ENCODE results near the gene MFF.

- no peak for TF ChIP-seq EZH2 (IDR thresholded peaks at IDR 0.05)
- no peak for TF ChIP-seq CTCF (IDR thresholded peaks at IDR 0.05)
- no peak for TF ChIP-seq EZH2phosphoT487 (IDR thresholded peaks at IDR 0.05)
Observed at GRCh38 chr2:227370791-227371312, 45.8 kb downstream of the MFF start.

Data from neural progenitor cell (in vitro differentiated cells).